ENCODE results near the gene PID1.

Gene PID1

GRCh38 chr2:229109195-229109594 lies 161.9 kb downstream of the PID1 start:
- Mint-ChIP-seq H3K36me3 (no peaks in the 10 kb centered on the region), H3K4me3 (no peak overlapping the region), H3K27me3 (no peaks in the 10 kb centered on the region), H3K9me3 (ENCODE audit: low read depth) (no peaks in the 10 kb centered on the region), H3K4me1 (ENCODE audit: low read depth) (no peaks in the 10 kb centered on the region), H3K27ac (no peak overlapping the region)

DNA sequence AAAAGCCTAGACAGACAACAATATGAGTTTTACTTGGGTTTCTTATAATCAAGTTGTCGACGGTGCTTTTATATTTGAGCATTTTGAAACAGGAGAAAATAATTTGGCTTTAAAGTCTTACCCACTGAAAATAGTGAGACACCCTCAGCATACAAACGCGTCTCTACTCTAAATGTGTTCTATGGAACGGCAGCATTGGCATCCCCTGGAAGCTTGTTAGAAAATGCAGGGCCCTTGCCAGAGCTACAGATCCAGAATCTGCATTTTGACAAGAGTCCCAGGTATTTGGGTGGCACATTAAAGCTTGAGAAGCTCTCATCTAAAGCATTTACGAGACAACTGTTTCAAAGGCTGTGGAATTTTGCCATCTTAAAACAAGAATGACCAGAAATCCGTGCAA lies 163.5 kb downstream of the PID1 start:
- H3K27me3 Mint-ChIP-seq = no peaks in the 10 kb centered on the region
- H3K27ac Mint-ChIP-seq = no peak overlapping the region
- no peak overlapping the region for H3K4me3 Mint-ChIP-seq
- no peaks in the 10 kb centered on the region for H3K36me3 Mint-ChIP-seq
- H3K4me1 Mint-ChIP-seq (ENCODE audit: low read depth) = no peaks in the 10 kb centered on the region
- H3K9me3 Mint-ChIP-seq (ENCODE audit: low read depth) = no peaks in the 10 kb centered on the region

GRCh38 chr2:229104974-229105387 lies 166.1 kb downstream of the PID1 start:
- H3K9me3 Mint-ChIP-seq (ENCODE audit: low read depth) = no peaks in the 10 kb centered on the region

DNA sequence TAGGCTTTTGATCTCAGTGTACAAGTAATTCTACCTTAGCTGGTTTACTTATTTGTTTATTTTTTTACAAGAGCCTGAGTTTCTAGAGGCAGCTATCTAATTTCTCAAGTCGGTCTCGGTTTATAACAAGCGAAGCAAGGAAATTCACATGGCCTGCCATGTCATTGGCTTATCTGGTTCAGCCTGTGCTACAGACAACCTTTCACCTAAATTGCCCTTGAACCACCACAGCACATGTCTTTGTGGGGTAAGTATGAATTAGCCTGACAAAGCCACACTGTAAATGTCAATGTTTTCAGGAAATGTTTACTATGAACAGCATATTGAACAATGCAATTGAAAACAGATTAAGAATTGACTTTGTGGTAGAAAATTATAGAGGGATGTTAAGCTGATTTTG lies 167.1 kb downstream of the PID1 start:
- no peaks in the 10 kb centered on the region for H3K36me3 Mint-ChIP-seq
- H3K4me1 Mint-ChIP-seq (ENCODE audit: low read depth) = no peaks in the 10 kb centered on the region
- no peak overlapping the region for H3K27ac Mint-ChIP-seq
- no peak overlapping the region for H3K4me3 Mint-ChIP-seq
- H3K27me3 Mint-ChIP-seq = no peaks in the 10 kb centered on the region
- no peaks in the 10 kb centered on the region for H3K9me3 Mint-ChIP-seq (ENCODE audit: low read depth)

More at GRCh38 chr2:229104974-229105387, 166.1 kb downstream of the PID1 start:
- H3K27me3 Mint-ChIP-seq = no peaks in the 10 kb centered on the region
- no peaks in the 10 kb centered on the region for H3K4me1 Mint-ChIP-seq (ENCODE audit: low read depth)
- H3K27ac Mint-ChIP-seq = no peak overlapping the region
- no peak overlapping the region for H3K4me3 Mint-ChIP-seq
- H3K36me3 Mint-ChIP-seq = no peaks in the 10 kb centered on the region

DNA sequence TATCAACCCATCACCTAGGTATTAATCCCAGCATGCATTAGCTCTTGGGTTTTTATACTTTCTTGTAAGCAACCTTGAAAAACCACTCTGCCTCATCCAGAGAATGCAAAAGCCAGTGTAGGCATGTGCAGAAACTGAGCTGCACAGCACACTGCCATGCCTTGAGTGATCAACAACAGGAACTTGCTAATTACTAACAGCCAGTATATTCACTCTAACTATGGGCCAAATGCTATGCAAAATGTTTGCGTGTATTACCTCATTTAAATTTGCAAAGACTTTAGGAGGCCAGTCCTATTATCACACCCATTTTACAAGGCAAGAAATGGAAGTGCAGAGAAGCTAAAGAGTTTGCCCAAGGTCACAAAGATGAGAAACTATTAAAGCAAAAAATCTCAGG lies 169.8 kb downstream of the PID1 start:
- H3K9me3 Mint-ChIP-seq (ENCODE audit: low read depth) = no peaks in the 10 kb centered on the region
- no peaks in the 10 kb centered on the region for H3K27me3 Mint-ChIP-seq
- H3K36me3 Mint-ChIP-seq = no peaks in the 10 kb centered on the region
- no peak overlapping the region for H3K27ac Mint-ChIP-seq
- no peaks in the 10 kb centered on the region for H3K4me1 Mint-ChIP-seq (ENCODE audit: low read depth)
- no peak overlapping the region for H3K4me3 Mint-ChIP-seq

- no peaks in the 10 kb centered on the region for H3K36me3 Mint-ChIP-seq
- no peaks in the 10 kb centered on the region for H3K27me3 Mint-ChIP-seq
- H3K4me1 Mint-ChIP-seq (ENCODE audit: low read depth) = no peaks in the 10 kb centered on the region
- H3K4me3 Mint-ChIP-seq = no peak overlapping the region
- H3K9me3 Mint-ChIP-seq (ENCODE audit: low read depth) = no peaks in the 10 kb centered on the region
- no peak overlapping the region for H3K27ac Mint-ChIP-seq
These were observed 171.9 kb downstream of the PID1 start for GRCh38 chr2:229099231-229099630.

GRCh38 chr2:229098801-229099200 lies 172.3 kb downstream of the PID1 start:
- Mint-ChIP-seq H3K4me1 (ENCODE audit: low read depth) (no peaks in the 10 kb centered on the region), H3K36me3 (no peaks in the 10 kb centered on the region), H3K4me3 (no peak overlapping the region), H3K9me3 (ENCODE audit: low read depth) (peaks cover 3% of the 10 kb centered on the region), H3K27ac (no peak overlapping the region), H3K27me3 (no peaks in the 10 kb centered on the region)

- Mint-ChIP-seq H3K9me3 (ENCODE audit: low read depth) (peaks cover 4% of the 10 kb centered on the region), H3K4me1 (ENCODE audit: low read depth) (no peaks in the 10 kb centered on the region), H3K36me3 (no peaks in the 10 kb centered on the region), H3K27me3 (no peaks in the 10 kb centered on the region), H3K4me3 (no peak overlapping the region), H3K27ac (no peak overlapping the region)
These were observed 174.5 kb downstream of the PID1 start for GRCh38 chr2:229096409-229097066.

- Mint-ChIP-seq H3K4me3 (no peak overlapping the region), H3K27me3 (no peaks in the 10 kb centered on the region), H3K27ac (no peak overlapping the region), H3K4me1 (ENCODE audit: low read depth) (no peaks in the 10 kb centered on the region), H3K36me3 (no peaks in the 10 kb centered on the region), H3K9me3 (ENCODE audit: low read depth) (peaks cover 4% of the 10 kb centered on the region)
These were observed 175.6 kb downstream of the PID1 start for GRCh38 chr2:229095472-229095871.

DNA sequence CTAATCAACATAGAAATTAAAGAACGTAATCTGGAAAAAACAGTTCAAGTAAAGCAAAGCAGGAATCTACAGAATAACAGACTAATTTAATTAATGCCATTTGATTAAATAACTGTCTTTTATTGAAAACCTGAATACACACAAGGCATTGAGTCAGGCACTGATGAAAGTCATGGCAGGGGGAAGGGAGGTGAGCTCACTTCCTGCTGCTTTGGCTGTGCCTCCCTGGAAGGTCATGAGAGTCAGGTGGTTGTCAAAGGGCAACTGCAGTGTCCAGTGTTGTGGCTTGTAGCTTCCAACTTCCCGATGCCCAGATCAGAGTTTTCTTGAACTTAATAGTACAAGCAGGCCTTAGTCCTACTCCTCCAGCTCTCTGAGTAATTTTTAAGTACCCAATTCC lies 180.9 kb downstream of the PID1 start:
- H3K9me3 Mint-ChIP-seq (ENCODE audit: low read depth) = peaks cover 7% of the 10 kb centered on the region
- no peak overlapping the region for H3K4me3 Mint-ChIP-seq
- no peaks in the 10 kb centered on the region for H3K4me1 Mint-ChIP-seq (ENCODE audit: low read depth)
- no peak overlapping the region for H3K27ac Mint-ChIP-seq
- H3K27me3 Mint-ChIP-seq = no peaks in the 10 kb centered on the region
- H3K36me3 Mint-ChIP-seq = no peaks in the 10 kb centered on the region

DNA sequence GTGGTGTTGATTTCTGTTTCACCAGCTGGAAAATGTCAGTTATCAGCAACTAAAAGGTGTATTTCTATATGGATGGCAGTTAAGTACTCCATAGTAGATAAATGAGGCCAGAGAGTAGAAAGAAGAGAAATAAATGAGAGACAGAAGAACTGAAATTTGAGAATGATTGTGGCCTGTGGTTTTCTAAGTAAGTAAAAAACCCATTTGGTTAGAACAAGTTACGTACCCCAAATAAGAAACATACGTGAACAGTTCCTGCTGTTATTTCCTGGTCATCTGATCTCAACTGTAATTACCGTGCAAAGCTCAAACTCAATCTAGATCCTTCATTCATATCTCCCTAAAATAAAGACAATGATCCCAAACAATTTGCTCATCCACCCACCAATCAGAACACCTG lies 181.3 kb downstream of the PID1 start:
- no peak overlapping the region for H3K27ac Mint-ChIP-seq
- H3K27me3 Mint-ChIP-seq = no peaks in the 10 kb centered on the region
- H3K4me3 Mint-ChIP-seq = no peak overlapping the region
- H3K9me3 Mint-ChIP-seq (ENCODE audit: low read depth) = peaks cover 7% of the 10 kb centered on the region
- no peaks in the 10 kb centered on the region for H3K36me3 Mint-ChIP-seq
- H3K4me1 Mint-ChIP-seq (ENCODE audit: low read depth) = no peaks in the 10 kb centered on the region

DNA sequence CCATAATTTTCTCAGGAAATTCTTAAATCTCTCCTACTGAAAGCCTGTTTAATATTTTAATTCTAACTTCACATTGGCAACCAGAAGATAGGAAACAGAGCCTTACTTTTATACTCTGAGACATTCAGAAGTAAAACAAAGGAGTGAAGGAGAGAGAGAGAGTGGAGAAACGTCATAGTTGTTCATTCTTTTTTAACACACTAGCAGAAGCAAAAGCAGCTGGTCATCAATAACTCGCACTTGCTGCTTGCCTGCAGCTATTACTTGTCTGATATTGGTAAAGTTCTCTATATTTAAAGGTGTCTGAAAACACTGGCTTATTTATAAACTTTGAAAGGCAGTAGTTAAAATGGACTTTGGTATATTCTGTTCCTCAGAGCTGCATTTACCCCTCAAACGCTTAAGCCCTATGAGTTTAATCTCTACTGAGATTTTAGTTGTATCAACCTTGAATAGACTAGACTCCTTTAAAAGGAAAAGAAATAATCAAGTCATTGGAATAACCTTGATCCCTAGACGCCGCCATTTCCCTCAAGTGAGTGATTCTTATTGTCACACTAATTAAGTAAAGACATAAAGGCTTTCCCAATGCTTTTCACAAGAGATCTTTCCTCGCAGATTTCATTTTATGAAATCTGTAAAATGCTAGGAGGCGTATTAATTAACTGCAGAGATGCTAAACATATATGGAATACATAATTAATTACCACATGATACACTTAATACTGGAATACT lies 182.0 kb downstream of the PID1 start:
- Mint-ChIP-seq H3K4me3 (no peak overlapping the region), H3K9me3 (ENCODE audit: low read depth) (peaks cover 7% of the 10 kb centered on the region), H3K27ac (no peak overlapping the region), H3K4me1 (ENCODE audit: low read depth) (no peaks in the 10 kb centered on the region), H3K27me3 (no peaks in the 10 kb centered on the region), H3K36me3 (no peaks in the 10 kb centered on the region)

DNA sequence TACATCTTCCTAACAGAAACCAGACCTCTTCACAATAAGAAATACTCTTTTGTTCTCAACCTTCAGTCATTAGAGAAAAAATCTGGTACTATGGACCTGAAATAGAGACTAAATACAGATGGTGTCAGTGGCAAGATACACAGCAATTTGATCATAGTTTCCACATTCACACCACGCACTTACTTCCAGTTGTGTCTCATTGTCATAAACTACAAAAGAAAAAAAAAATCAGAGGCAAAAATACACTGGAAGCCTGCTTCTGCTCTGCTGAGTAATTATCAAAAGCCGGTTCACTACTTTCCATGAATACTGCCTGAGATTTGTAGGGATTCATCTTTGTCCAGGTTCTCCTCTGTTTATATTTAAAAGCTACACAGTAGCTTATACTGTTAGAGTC lies 182.6 kb downstream of the PID1 start:
- Mint-ChIP-seq H3K27ac (no peak overlapping the region), H3K4me3 (no peak overlapping the region), H3K27me3 (no peaks in the 10 kb centered on the region), H3K4me1 (ENCODE audit: low read depth) (no peaks in the 10 kb centered on the region), H3K9me3 (ENCODE audit: low read depth) (peaks cover 3% of the 10 kb centered on the region), H3K36me3 (no peaks in the 10 kb centered on the region)

GRCh38 chr2:229087843-229088516 lies 183.1 kb downstream of the PID1 start:
- Mint-ChIP-seq H3K27me3 (no peaks in the 10 kb centered on the region), H3K4me3 (no peak overlapping the region)

GRCh38 chr2:229087267-229087666 lies 183.8 kb downstream of the PID1 start:
- Mint-ChIP-seq H3K4me3 (no peak overlapping the region), H3K27me3 (no peaks in the 10 kb centered on the region), H3K9me3 (ENCODE audit: low read depth) (peaks cover 3% of the 10 kb centered on the region), H3K27ac (no peak overlapping the region), H3K4me1 (ENCODE audit: low read depth) (no peaks in the 10 kb centered on the region), H3K36me3 (no peaks in the 10 kb centered on the region)

More at GRCh38 chr2:229087843-229088516, 183.1 kb downstream of the PID1 start:
- peaks cover 3% of the 10 kb centered on the region for H3K9me3 Mint-ChIP-seq (ENCODE audit: low read depth)
- H3K27ac Mint-ChIP-seq = no peak overlapping the region
- H3K4me1 Mint-ChIP-seq (ENCODE audit: low read depth) = no peaks in the 10 kb centered on the region
- no peaks in the 10 kb centered on the region for H3K36me3 Mint-ChIP-seq

Measured in activated naive CD8-positive, alpha-beta T cell (primary cell).